Measurements from ENCODE around the gene MAPK4.

DNA sequence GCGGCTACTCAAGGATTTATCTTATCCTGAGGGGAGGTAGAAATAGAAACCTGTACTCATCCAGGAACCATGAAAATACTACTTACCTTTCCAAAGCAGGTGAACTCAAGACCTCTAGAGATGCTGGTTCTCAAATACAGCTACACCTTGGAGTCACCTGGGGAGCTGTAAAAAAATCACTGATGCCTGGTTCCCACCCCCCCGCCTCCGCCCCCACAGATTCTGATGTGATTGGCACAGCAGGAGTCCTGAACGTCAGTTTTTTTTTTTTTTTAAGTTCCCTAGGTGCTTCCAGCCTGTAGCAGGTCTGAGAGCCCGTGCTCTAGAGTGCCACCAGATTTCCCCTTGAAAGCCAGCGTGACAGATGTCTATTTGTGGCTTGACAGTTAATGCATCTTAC is 146.3 kb downstream of the MAPK4 start:
- no peak for TF ChIP-seq ZNF274 (IDR thresholded peaks at IDR 0.05; ENCODE audit: low read depth, low read length)
- no peak for TF ChIP-seq YY1 (IDR thresholded peaks at IDR 0.05; ENCODE audit: insufficient read depth, insufficient read length)

Data from NT2/D1 (cell line).